ENCODE results near the gene IGSF21.

DNA sequence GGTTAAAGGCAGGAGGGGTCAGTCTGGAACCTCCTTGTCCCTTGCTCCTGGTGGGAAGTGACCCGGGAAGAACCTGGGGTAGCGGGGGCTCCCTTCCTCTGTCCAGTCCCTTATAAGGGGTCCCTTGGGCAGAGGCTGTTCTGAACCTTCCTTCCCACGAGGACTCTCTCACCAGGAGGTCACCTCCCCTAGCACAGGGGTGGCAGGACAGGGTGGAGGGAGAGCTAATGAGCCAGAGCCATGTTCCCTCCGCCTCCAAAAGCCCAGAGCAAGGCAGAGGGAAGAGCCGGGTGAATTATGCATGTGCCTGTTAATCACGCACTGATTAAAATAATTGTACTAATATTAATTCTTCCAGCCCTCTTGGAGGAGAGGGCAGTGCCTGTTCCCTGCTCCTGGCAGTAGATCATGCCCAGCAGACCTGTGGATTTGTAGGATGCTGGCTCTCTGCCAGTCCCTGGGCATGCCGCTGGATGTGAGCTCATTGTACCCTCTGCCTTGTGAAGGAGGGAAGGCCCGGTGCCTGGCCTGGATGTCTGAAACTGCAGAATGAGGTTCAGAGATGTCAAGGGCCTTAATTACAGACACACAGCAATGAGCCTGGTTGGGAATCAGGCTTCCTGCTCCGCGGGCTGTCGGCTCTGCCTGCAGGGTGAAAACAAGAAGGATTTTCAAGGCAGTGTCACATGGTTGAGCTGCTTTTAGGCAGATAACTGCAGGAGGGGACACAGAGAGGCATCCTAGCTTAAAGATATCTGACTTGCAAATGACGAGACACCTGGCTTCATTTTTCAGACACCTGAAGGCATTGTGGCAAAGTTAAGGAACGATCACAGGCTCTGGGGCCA is 68.2 kb downstream of the IGSF21 start:
- TF ChIP-seq ZNF565 (CRISPR knock-in tag; conservative IDR thresholded peaks at IDR 0.05; ENCODE audit: low read depth) (no peak), SNAI2 (CRISPR knock-in tag; IDR thresholded peaks at IDR 0.05) (no peak), RARB (CRISPR knock-in tag; IDR thresholded peaks at IDR 0.05) (no peak), ZFP3 (CRISPR knock-in tag; IDR thresholded peaks at IDR 0.05) (no peak), ARNTL (CRISPR knock-in tag; IDR thresholded peaks at IDR 0.05; ENCODE audit: borderline replicate concordance, low read depth) (no peak), PPARA (CRISPR knock-in tag; IDR thresholded peaks at IDR 0.05; ENCODE audit: borderline replicate concordance) (no peak), BACH2 (CRISPR knock-in tag; IDR thresholded peaks at IDR 0.05; ENCODE audit: borderline replicate concordance) (no peak), ZNF8 (CRISPR knock-in tag; IDR thresholded peaks at IDR 0.05) (no peak), PATZ1 (CRISPR knock-in tag; IDR thresholded peaks at IDR 0.05; ENCODE audit: borderline replicate concordance) (no peak), TCF4 (CRISPR knock-in tag; IDR thresholded peaks at IDR 0.05; ENCODE audit: borderline replicate concordance) (no peak), ZNF70 (CRISPR knock-in tag; IDR thresholded peaks at IDR 0.05) (no peak), ZFP30 (CRISPR knock-in tag; IDR thresholded peaks at IDR 0.05) (no peak)
- TF ChIP-seq, protein P1, sequence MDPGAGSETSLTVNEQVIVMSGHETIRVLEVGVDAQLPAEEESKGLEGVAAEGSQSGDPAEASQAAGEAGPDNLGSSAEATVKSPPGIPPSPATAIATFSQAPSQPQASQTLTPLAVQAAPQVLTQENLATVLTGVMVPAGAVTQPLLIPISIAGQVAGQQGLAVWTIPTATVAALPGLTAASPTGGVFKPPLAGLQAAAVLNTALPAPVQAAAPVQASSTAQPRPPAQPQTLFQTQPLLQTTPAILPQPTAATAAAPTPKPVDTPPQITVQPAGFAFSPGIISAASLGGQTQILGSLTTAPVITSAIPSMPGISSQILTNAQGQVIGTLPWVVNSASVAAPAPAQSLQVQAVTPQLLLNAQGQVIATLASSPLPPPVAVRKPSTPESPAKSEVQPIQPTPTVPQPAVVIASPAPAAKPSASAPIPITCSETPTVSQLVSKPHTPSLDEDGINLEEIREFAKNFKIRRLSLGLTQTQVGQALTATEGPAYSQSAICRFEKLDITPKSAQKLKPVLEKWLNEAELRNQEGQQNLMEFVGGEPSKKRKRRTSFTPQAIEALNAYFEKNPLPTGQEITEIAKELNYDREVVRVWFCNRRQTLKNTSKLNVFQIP (CRISPR knock-in tag; IDR thresholded peaks at IDR 0.05; ENCODE audit: borderline replicate concordance, low read depth): no peak

Data from SK-N-SH treated with all-trans-retinoic acid at 6 μM for 48 hours (cell line).